Spinal cord (tissue), 10 donors: ENCODE measurements around the gene PCDH1. TPM values are rescaled to one million over a fixed set of nuclear protein-coding genes. Genes with fewer than 3 reads are reported as not detected.
A peak's percentile ranks its signal among the peaks of the same experiment; 100 is the strongest.

Source experiments
- DNase-seq, 6 donors: peaks; one replicate each; pipeline versions ENCODE4 v3.0.0 to v3.0.0-alpha.2; 2013 to 2015; ENCODE audit warnings: low spot score in 6 of 6, low read depth in 4 of 6
- H3K27ac ChIP-seq: one replicate; pipeline ENCODE4 v1.5.1; 2013; ENCODE audit warnings: low read depth, low read length, control low read depth
- H3K27me3 ChIP-seq: one replicate; pipeline ENCODE4 v1.6.1; 2013; ENCODE audit warnings: low read length; ENCODE audit not compliant: control insufficient read depth, insufficient read depth
- H3K36me3 ChIP-seq: one replicate; pipeline ENCODE4 v1.6.1; 2013; ENCODE audit warnings: low read length; ENCODE audit not compliant: control insufficient read depth, insufficient read depth
- H3K4me1 ChIP-seq: one replicate; pipeline ENCODE4 v1.6.1; 2013; ENCODE audit warnings: low read length; ENCODE audit not compliant: control insufficient read depth, insufficient read depth
- H3K4me3 ChIP-seq: one replicate; pipeline ENCODE4 v1.5.1; 2013; ENCODE audit warnings: low read depth, low read length, control low read depth
- H3K9me3 ChIP-seq: one replicate; pipeline ENCODE4 v1.6.1; 2013; ENCODE audit warnings: low read length; ENCODE audit not compliant: control insufficient read depth, insufficient read depth
- WGBS: methylation state at CpG from one replicate; pipeline ENCODE4 v1.1.5; 2013; ENCODE audit warnings: missing lambda C conversion rate; ENCODE audit not compliant: insufficient coverage; 5-methylcytosine and 5-hydroxymethylcytosine counted together
- polyA plus RNA-seq, 2 donors: library from polyadenylated mRNA; unstranded; fragments of 120-200 nt; gene quantifications; one replicate each; pipeline ENCODE4 v1.2.1, GENCODE V29; 2013; ENCODE audit not compliant: insufficient read length in 2 of 2
- total RNA-seq, 2 donors: library from RNA; depleted of rRNA in 1 of 2; stranded (reverse); fragments of 120-200 nt in 1 of 2; fragments of >200 nt in 1 of 2; gene quantifications; one replicate each; pipeline versions ENCODE4 v1.2.3 to v1.2.4, GENCODE V29; 2013 to 2014
- donor health status: healthy.

The PCDH1 gene
- total and polyA plus RNA-seq, 4 donors: 25.5 to 52.0 (median 45.6) TPM

DNA sequence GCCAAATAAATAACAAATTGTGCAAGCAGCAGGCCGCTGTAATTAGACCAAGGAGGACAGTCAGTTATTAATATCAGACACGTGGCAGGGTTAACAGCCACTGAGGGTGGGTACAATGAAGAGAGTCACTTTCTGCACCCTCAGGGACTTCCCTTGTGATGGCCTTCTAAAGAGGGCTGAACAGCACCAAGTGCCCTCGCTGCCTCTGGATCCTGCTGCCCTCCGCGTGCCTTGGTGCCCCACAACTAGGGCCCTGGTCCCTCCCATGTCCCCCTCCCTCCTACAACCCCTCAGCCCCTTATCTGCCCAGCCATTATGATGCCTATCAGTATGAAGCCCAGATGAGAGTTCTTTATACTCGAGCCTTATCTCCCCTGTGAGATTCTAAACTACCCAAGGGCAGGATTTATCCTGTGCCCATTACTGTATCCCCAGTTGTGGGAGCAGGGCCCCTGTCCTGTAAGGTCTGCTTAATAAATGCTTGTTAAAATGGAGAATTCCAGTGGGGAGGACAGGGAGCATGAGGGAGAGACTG lies 37.3 kb downstream of the PCDH1 start:
- H3K27ac ChIP-seq: no peak overlapping the region
- no peak for DNase-seq

DNA sequence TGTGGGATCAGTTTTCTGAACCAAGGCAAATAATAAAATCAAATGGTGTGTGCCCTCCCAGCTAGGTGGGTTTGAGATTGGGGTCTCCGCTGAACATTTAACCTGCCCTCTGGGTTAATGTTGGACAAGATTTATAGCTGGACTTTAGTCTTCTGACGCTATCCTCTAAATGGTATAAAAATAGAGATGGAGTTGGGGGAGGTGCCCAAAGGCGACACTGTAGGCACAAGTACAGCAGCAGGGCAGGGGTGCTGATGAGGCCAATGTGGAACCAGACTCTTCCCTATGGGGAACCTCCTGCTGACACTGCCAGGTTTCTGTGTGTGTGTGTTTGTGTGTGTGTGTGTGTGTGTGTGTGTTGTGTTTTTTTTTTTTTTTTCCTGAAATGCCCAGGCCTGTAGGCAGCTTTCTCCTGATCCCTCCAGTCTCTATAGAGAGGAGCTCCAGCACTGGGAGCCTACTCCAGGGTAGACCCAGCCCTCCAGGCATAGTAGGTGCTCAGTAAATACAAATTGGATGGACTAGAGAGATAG lies 37.9 kb downstream of the PCDH1 start:
- no peak overlapping the region for H3K4me3 ChIP-seq
- no peak overlapping the region for H3K27ac ChIP-seq
- DNase-seq: no peak
- no peaks in the 10 kb centered on the region for H3K9me3 ChIP-seq
- WGBS: 62% methylated on average over 3 of the region's 3 CpGs
- peaks cover 75% of the 10 kb centered on the region for H3K4me1 ChIP-seq
- H3K36me3 ChIP-seq: peaks cover 7% of the 10 kb centered on the region
- no peaks in the 10 kb centered on the region for H3K27me3 ChIP-seq

More for the DNA sequence above, 37.3 kb downstream of the PCDH1 start:
- H3K4me1 ChIP-seq: peaks cover 75% of the 10 kb centered on the region
- H3K4me3 ChIP-seq: no peak overlapping the region
- 79% methylated on average over 3 of the region's 6 CpGs for WGBS
- peaks cover 7% of the 10 kb centered on the region for H3K36me3 ChIP-seq
- H3K9me3 ChIP-seq: no peaks in the 10 kb centered on the region
- H3K27me3 ChIP-seq: no peaks in the 10 kb centered on the region

DNA sequence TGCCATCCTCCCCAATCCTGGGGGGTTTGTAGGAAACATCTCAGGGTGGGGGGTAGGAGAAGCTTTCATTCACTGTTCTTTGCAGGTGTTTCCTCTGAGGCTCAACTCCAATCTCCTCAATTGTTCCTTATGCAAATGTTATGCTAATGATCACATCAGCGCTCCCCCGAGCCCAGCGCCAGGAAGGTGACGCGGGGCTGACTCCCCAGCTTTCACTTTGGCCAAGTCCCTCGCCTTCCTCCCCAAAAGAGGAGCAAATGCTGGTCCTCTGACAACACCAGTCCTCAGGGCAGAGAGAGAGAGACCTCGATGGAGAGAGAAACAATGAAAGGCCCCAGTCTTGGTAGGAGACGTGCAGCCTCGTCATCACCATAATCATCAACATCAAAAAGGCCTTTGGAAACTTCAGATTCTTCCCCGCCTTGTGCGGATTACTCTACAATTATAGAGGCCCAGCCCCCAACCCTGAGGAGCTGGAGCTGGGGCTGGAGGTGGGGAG lies 39.1 kb downstream of the PCDH1 start:
- Histone ChIP-seq H3K36me3 (peaks cover 12% of the 10 kb centered on the region), H3K4me3 (no peak overlapping the region), H3K9me3 (no peaks in the 10 kb centered on the region), H3K27ac (peak overlapping the region; percentile 62), H3K4me1 (peaks cover 69% of the 10 kb centered on the region), H3K27me3 (no peaks in the 10 kb centered on the region)
- 12% methylated on average over 6 of the region's 11 CpGs for WGBS
- peak in 2 of 6 donors; percentile 48 to 53 for DNase-seq

DNA sequence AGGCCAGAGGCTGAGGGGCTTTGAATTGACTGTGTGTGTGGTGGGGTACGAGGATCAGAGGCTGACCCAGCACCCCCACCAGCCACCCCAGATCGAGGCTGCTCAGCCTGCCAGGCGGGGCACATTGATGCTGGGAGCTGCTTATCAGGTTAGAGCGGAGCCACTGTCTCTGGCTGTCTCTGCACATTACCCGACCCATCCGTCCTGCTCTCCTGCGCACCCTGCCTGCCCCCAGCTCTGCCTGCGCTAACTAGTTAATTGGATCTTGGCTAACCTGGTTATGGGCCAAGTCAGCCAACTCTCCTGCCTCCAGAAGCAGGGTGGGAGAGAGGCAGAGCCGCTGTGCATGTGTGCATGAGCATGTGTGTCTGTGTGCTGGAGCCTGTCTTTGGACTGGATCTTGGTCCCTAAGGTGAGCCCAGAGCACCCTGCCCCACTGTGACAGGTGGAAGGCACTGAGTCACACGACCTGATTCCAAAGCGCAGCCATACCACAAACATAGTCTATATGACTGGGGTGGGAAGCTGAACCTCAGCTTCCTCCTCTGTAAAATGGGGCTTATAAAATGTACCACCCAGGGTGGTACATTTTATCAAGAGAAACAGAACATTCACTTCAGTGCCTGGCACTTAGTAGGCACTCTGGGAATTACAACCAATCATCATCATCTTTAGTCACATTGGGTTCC lies 39.7 kb downstream of the PCDH1 start:
- Histone ChIP-seq H3K27me3 (no peaks in the 10 kb centered on the region), H3K4me3 (no peak overlapping the region), H3K9me3 (no peaks in the 10 kb centered on the region), H3K36me3 (peaks cover 12% of the 10 kb centered on the region), H3K4me1 (peaks cover 67% of the 10 kb centered on the region), H3K27ac (peak overlapping the region; percentile 62)
- WGBS: 59% methylated on average over 8 of the region's 11 CpGs
- DNase-seq: peak in 1 of 6 donors; percentile 21

DNA sequence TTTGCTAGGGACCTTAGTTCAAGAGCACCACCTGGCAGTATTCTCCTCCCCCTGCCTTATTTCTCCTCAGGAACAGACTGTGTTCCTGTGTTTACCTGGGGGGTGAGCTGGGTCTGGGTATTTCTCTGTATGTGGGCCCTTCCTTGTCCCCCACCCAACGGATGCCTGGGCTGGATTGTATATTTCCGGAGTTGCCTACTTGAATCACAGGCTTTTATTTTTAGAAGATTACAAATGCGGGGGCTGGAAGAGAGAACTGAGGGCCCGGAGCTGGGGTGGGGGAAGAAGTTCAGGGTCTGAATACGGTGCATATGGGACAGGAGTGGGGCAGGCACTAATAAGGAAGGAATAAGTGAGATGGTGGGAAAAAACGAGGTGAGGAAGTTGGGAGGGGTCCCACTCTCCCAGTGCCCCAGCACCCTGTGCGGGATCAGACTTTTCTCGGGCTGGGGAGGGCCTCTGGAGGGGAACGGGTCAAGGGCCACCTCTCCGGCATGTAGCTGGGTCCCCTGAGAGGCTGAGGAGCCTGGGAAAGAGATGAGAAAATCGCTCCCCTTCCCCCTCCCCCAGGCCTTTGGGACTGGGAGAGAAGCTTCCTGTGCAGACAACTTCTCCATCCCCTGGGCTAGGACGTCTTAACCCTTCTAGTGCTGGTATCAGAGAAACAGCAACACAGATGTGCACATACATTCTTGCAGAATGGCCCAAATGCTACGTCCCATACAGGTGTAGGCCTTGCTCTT lies 42.1 kb downstream of the PCDH1 start:
- Histone ChIP-seq H3K9me3 (no peaks in the 10 kb centered on the region), H3K27ac (peak overlapping the region; percentile 61), H3K36me3 (peaks cover 9% of the 10 kb centered on the region), H3K27me3 (no peaks in the 10 kb centered on the region), H3K4me1 (peaks cover 44% of the 10 kb centered on the region), H3K4me3 (no peak overlapping the region)
- 57% methylated on average over 8 of the region's 13 CpGs for WGBS
- no peak for DNase-seq

DNA sequence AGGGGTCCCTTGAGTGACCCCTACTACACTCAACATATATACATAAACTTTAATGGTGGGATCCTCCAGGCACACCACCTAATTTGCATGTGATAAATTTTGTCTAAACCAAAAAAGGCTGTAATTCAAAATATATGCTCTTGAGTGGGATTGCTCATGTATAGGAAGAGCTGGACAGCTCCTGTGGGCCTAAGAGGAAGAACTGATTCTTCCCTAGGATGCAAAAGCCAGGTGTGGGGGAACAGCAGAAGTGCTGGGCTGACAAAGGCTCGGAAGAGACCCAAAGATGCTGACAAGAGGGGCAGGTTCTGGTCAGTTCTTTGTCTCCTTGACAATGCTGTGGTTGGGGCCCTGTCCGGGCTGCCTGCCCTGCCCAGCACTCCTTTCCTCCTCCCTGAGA lies 43.9 kb downstream of the PCDH1 start:
- 80% methylated on average over 1 of the region's 2 CpGs for WGBS

DNA sequence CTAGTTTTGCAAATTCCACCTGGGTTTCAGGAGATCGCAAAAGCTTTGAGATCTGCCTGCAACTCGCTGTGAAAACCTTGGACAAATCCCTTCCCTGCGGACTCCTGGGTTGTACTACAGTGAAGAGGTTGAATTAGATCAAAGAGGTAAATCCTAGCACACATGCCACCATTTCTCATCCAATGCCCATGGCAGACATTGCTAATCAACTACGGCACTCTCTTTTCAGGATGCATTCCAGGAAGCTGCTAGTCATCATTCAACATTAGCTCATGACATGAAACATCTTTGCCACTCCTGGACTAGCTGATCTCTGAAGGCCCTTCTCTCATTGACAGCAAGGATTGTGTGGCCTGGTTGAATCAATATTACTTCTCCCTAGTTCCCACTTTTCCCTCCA lies 46.1 kb downstream of the PCDH1 start:
- Histone ChIP-seq H3K27me3 (no peaks in the 10 kb centered on the region), H3K27ac (no peak overlapping the region), H3K4me3 (no peak overlapping the region), H3K36me3 (peaks cover 5% of the 10 kb centered on the region), H3K4me1 (peaks cover 19% of the 10 kb centered on the region), H3K9me3 (no peaks in the 10 kb centered on the region)
- DNase-seq: no peak
- 83% methylated on average over 1 of the region's 4 CpGs for WGBS

More for the DNA sequence above, 43.9 kb downstream of the PCDH1 start:
- H3K4me1 ChIP-seq: peaks cover 32% of the 10 kb centered on the region
- no peak overlapping the region for H3K4me3 ChIP-seq
- H3K9me3 ChIP-seq: no peaks in the 10 kb centered on the region
- H3K36me3 ChIP-seq: peaks cover 9% of the 10 kb centered on the region
- H3K27me3 ChIP-seq: no peaks in the 10 kb centered on the region
- H3K27ac ChIP-seq: no peak overlapping the region
- no peak for DNase-seq

DNA sequence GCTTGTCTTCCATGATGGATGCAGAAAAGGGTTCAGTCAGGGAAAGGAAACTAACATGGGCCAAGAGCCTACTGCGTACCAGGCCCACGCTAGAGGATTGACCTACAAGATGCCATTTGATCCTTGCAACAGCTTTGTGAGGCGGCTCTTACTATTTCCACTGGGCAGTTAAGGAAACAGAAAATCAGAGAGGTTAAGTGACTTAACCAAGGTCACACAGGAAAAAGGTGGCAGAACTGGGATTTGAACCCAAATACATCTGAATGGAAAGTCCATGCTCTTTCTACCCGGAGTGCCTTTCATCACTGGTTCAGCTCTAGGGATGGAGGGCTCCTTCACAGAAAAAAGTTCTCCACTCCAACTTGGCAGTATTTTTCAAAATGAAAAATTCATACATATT lies 50.0 kb downstream of the PCDH1 start:
- no peak overlapping the region for H3K27ac ChIP-seq

DNA sequence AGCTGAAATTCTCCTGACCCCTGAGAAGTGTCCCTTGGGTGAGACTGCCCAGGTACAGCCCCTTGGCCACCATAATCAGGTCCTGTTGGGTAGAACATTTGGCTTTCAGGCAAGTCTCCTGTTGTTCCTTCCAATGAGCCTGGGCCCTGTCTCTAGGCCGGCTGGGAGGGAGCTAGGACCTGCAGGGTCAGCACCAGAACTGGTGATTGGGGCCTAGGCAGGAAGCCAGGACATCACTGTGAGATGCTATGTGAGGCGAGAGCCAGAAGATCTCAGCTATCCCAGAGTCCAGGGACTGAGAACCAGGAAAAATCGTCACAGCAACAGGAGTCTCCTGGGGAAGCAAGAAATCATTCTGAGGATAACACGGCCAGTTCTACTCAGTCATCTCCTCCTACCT lies 51.5 kb downstream of the PCDH1 start:
- no peaks in the 10 kb centered on the region for H3K9me3 ChIP-seq
- no peaks in the 10 kb centered on the region for H3K36me3 ChIP-seq
- H3K4me1 ChIP-seq: peaks cover 31% of the 10 kb centered on the region
- no peak for DNase-seq
- 47% methylated on average over 3 of the region's 4 CpGs for WGBS
- H3K4me3 ChIP-seq: no peak overlapping the region
- H3K27me3 ChIP-seq: no peaks in the 10 kb centered on the region
- H3K27ac ChIP-seq: no peak overlapping the region

More for the DNA sequence above, 50.0 kb downstream of the PCDH1 start:
- WGBS: 75% methylated on average over 4 of the region's 4 CpGs
- Histone ChIP-seq H3K9me3 (no peaks in the 10 kb centered on the region), H3K4me3 (no peak overlapping the region), H3K36me3 (no peaks in the 10 kb centered on the region), H3K4me1 (peaks cover 23% of the 10 kb centered on the region), H3K27me3 (no peaks in the 10 kb centered on the region)
- no peak for DNase-seq
